ENCODE data around the gene TTC4. TPM values are rescaled to one million over a fixed set of nuclear protein-coding genes. Genes with fewer than 3 reads are reported as not detected.
"Not testable (repeated sequence)": the region's sequence is repeated elsewhere in the genome, so short reads cannot be mapped to it uniquely, and the experiment has no call there.

TTC4 gene
- total RNA-seq, 1 donor from 2014 or later: 18.8 TPM

DNA sequence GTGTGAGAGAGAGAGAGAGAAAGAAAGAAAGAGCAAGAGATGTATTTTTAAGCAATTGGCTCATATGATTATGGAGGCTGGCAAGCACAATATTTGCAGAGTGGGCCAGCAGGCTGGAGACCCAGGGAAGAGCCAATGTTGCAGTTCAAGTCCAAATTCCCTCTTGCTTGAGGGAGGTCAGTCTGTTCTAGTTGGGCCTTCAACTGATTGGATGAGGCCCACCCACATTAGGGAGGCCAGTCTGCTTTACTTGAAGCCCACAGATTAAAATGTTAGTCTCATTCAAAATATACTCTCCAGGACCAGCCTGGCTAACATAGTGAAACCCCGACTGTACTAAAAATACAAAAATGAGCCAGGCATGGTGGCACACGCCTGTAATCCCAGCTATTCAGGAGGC, 57.3 kb downstream of the TTC4 start:
- Histone ChIP-seq H4K20me1 (ENCODE audit: insufficient read depth, low read length) (no peaks in the 10 kb centered on the region), H3K9ac (ENCODE audit: low read length) (no peak overlapping the region), H3K4me1 (ENCODE audit: insufficient read depth, low read length) (no peaks in the 10 kb centered on the region), H3K4me2 (ENCODE audit: low read length) (no peak overlapping the region), H3K27ac (ENCODE audit: low read depth, low read length) (no peak overlapping the region), H2AFZ (ENCODE audit: low read depth, low read length) (no peak overlapping the region), H3K4me3 (ENCODE audit: insufficient read depth, low read depth, low read length) (no peak overlapping the region), H3K9me3 (ENCODE audit: insufficient read depth, low read depth, low read length) (no peaks in the 10 kb centered on the region), H3K79me2 (ENCODE audit: insufficient read depth, low read length) (no peaks in the 10 kb centered on the region), H3K27me3 (ENCODE audit: insufficient read depth, low read length) (peaks cover 6% of the 10 kb centered on the region), H3K36me3 (ENCODE audit: insufficient read depth, low read length) (no peaks in the 10 kb centered on the region)
- TF ChIP-seq EZH2 (IDR thresholded peaks at IDR 0.05; ENCODE audit: insufficient read depth, low read length) (no peak), CTCF (IDR thresholded peaks at IDR 0.05; ENCODE audit: insufficient read depth, low read depth, low read length) (no peak)
- FAIRE-seq (no peak), DNase-seq (ENCODE audit: low read depth) (no peak)
- Mint-ChIP-seq H3K4me3 (ENCODE audit: unreplicated experiment) (no peak overlapping the region), H3K9me3 (ENCODE audit: unreplicated experiment) (peaks cover 3% of the 10 kb centered on the region), H3K27me3 (ENCODE audit: low read depth, unreplicated experiment) (peaks cover 9% of the 10 kb centered on the region), H3K36me3 (ENCODE audit: low read depth, unreplicated experiment) (no peaks in the 10 kb centered on the region), H3K27ac (ENCODE audit: unreplicated experiment) (no peak overlapping the region), H3K4me1 (ENCODE audit: low read depth, unreplicated experiment) (no peaks in the 10 kb centered on the region)

DNA sequence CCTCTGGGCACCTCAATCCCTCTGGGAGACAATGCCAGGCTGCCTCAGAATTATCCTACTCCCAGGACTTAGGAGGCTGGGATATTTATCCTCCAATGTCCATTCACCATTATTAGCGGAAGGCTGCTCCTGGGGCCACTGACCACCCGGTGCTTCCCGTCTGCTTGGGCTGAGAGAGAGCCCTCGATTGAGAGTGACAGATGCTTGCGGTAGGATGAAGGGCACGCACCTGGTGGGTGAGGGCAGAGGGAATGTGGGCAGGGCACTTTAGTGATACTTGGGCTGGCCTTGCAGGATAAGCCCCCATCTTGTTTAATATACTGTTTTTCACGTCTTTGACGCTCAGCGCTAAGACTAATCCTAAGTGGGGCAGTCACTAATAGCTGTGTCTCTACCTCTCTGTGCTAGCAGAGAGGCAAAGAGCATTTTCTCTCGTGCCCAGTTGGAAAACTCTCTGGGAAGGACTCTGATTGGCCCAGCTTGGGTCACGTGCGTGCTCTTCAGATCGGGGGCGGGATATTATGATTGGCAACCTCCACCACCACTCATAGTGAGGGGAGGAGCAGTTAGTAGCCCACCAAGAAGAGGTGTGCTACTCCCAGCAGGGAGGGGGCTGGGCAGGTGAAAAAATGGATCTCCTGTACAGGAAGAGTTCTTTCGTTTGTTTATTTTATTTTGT, 59.3 kb downstream of the TTC4 start:
- no peak for FAIRE-seq
- no peaks in the 10 kb centered on the region for H3K36me3 Mint-ChIP-seq (ENCODE audit: low read depth, unreplicated experiment)
- Histone ChIP-seq H3K79me2 (ENCODE audit: insufficient read depth, low read length) (no peaks in the 10 kb centered on the region), H3K4me3 (ENCODE audit: insufficient read depth, low read depth, low read length) (no peak overlapping the region), H2AFZ (ENCODE audit: low read depth, low read length) (peak overlapping the region; percentile 24), H3K27ac (ENCODE audit: low read depth, low read length) (no peak overlapping the region), H3K9me3 (ENCODE audit: insufficient read depth, low read depth, low read length) (no peaks in the 10 kb centered on the region), H3K27me3 (ENCODE audit: insufficient read depth, low read length) (peaks cover 20% of the 10 kb centered on the region), H3K36me3 (ENCODE audit: insufficient read depth, low read length) (no peaks in the 10 kb centered on the region), H4K20me1 (ENCODE audit: insufficient read depth, low read length) (no peaks in the 10 kb centered on the region), H3K4me2 (ENCODE audit: low read length) (no peak overlapping the region), H3K9ac (ENCODE audit: low read length) (no peak overlapping the region), H3K4me1 (ENCODE audit: insufficient read depth, low read length) (no peaks in the 10 kb centered on the region)
- DNase-seq (ENCODE audit: low read depth): peak; percentile 16
- no peaks in the 10 kb centered on the region for H3K4me1 Mint-ChIP-seq (ENCODE audit: low read depth, unreplicated experiment)
- no peak overlapping the region for H3K27ac Mint-ChIP-seq (ENCODE audit: unreplicated experiment)
- no peak overlapping the region for H3K4me3 Mint-ChIP-seq (ENCODE audit: unreplicated experiment)
- TF ChIP-seq EZH2 (IDR thresholded peaks at IDR 0.05; ENCODE audit: insufficient read depth, low read length) (no peak), CTCF (IDR thresholded peaks at IDR 0.05; ENCODE audit: insufficient read depth, low read depth, low read length) (no peak)
- peaks cover 27% of the 10 kb centered on the region for H3K27me3 Mint-ChIP-seq (ENCODE audit: low read depth, unreplicated experiment)
- peaks cover 5% of the 10 kb centered on the region for H3K9me3 Mint-ChIP-seq (ENCODE audit: unreplicated experiment)

DNA sequence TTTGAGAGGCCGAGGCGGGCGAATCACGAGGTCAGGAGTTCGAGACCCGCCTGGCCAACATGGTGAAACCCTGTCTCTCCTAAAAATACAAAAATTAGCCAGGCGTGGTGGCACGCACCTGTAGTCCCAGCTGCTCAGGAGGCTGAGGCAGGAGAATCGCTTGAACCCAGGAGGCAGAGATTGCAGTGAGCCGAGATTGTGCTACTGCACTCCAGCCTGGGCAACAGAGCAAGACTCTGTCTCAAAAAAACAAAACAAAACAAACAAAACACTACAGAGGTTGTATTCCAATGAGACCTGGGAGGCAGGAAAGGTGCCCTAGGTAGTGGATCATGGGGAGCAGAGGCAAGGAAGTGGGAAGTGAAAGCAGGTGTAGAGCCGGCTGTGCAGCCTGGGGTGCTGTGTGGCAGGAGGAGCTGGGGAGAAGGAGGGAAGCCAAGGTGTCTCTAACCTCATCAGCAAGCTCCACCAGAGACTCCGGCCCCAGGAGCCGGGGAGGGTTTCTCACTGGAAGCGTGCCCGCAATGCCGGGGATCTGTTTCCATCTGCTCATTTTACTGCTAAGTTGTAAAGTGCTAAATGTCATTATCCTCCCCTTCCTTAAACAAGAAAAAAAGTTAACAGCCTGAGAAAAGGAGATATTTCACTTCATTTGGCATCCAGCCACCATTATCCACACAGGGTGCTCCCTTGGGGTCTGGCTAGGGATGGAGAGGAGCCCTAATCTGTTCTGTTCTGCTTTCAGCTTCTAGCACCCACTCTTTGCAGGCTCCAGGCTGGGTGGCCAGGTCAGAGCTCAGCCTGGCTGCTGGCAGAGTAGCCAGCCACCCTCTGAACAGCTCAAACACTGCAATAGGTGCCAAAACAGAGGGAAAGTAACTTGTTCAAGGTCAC, 60.4 kb downstream of the TTC4 start:
- not testable (repeated sequence) for H3K4me3 Mint-ChIP-seq (ENCODE audit: unreplicated experiment); H4K20me1 ChIP-seq (ENCODE audit: insufficient read depth, low read length); H3K27ac ChIP-seq (ENCODE audit: low read depth, low read length); H3K4me1 Mint-ChIP-seq (ENCODE audit: low read depth, unreplicated experiment); H3K36me3 Mint-ChIP-seq (ENCODE audit: low read depth, unreplicated experiment); H3K4me1 ChIP-seq (ENCODE audit: insufficient read depth, low read length); H2AFZ ChIP-seq (ENCODE audit: low read depth, low read length); H3K4me2 ChIP-seq (ENCODE audit: low read length); H3K9me3 Mint-ChIP-seq (ENCODE audit: unreplicated experiment); H3K36me3 ChIP-seq (ENCODE audit: insufficient read depth, low read length); H3K27ac Mint-ChIP-seq (ENCODE audit: unreplicated experiment); H3K4me3 ChIP-seq (ENCODE audit: insufficient read depth, low read depth, low read length); H3K9me3 ChIP-seq (ENCODE audit: insufficient read depth, low read depth, low read length); DNase-seq (ENCODE audit: low read depth); FAIRE-seq; H3K9ac ChIP-seq (ENCODE audit: low read length); H3K79me2 ChIP-seq (ENCODE audit: insufficient read depth, low read length)
- H3K27me3 ChIP-seq (ENCODE audit: insufficient read depth, low read length): peaks cover 23% of the 10 kb centered on the region
- peaks cover 37% of the 10 kb centered on the region for H3K27me3 Mint-ChIP-seq (ENCODE audit: low read depth, unreplicated experiment)
